ENCODE results near the gene GRIK1.
A peak's percentile ranks its signal among the peaks of the same experiment; 100 is the strongest.

The GRIK1 gene

DNA sequence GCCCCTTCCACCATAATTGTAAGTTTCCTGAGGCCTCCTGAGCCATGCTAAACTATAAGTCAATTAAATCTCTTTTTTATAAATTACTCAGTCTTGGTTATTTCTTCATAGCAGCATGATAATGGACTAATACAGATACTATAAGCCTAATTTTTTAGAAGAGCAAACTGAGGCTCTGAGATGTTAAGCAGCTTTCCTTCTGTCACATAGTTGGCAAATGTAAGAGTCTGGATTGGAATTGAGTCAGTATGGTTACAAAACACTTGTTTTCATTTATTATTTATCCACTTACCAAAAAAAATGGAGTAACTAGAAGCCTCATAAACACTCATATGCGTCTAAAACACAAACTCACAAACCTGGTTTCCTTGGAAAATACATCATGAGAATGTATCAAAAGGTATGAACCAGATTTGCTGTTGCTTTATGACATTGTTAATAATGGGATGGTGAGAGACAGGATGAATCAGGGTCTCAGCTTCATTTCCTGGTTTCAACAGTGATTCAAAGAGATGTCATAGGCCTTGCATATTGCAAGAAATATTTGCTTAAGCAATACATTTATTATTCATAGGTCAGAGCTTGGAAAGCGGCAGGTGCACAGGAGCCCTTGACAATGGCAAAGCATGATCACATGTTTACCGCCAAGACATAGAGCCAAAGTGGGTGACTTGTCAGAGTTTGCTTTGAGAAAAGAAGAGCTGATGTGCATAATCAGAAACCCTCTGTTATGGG is 221.5 kb downstream of the GRIK1 start:
- no peak for DNase-seq (ENCODE audit: low read depth)

DNA sequence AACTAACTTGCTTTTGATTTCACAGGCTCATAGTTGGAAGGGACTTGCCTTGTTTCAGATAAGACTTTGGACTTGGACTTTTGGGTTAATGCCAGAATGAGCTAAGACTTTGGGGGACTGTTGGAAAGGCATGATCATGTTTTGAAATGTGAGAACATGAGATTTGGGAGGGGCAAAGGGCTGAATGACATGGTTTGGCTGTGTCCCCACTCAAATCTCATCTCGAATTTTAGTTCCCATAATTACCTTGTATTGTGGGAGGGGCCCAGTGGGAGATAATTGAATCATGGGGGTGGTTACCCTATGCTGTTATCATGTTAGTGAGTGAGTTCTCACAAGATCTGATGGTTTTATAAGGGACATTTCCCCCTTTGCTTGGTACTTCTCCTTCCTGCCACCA is 222.1 kb downstream of the GRIK1 start:
- no peak for DNase-seq (ENCODE audit: low read depth)

DNA sequence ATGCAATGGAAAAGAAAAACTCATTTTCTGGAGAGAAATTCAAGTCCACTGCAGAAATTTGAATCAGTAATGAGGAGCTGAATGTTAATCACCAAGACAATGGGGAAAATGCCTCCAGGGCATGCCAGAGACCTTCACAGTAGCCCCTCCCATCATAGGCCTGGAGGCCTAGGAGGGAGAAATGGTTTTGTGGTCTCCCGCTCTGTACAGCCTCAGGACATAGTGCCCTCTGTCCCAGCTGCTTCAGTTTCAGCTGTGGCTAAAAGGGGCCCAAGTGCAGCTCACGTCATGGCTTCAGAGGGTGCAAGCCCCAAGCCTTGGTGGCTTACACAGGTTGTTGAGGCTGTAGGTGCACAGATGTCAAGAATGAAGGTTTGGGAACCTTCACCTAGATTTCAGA is 223.0 kb downstream of the GRIK1 start:
- DNase-seq (ENCODE audit: low read depth), result no peak

DNA sequence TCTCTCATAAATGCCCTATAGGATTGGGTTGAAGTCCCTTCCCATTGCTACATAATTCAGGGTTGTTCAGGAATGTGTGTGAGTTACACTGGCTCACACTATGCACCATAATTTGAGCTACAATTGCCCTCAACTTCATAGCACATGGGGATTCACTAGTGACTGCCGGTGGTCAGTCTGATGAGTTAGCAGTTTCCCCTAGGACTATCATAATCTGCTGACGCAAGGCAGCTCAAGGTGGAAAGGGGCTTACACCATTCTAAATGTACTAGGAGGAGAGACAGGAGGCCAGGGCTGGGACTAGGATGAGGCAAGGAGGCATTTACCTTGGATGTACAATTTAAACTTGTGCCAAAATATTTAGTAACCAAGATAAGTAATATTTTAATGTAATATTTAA is 224.7 kb downstream of the GRIK1 start:
- no peak for DNase-seq (ENCODE audit: low read depth)

DNA sequence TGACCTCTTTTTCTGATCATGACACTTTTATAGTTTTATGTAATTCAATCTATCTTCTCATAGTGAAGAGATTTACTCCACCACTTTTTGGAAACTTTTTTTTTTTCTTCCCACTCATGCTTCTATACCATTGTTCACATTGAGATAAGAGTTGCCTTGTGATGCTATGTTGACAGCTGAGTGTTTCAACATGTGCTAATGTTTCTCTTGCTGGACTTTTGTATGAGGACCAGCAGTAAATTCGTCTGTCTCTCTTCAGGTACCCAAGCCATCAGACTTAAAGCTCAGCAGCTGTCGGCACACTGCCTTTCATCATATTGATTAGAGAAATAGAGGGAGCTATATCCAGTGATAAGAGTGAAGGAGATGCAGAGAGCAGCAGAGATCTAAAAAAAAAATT is 227.0 kb downstream of the GRIK1 start:
- DNase-seq (ENCODE audit: low read depth), result no peak

DNA sequence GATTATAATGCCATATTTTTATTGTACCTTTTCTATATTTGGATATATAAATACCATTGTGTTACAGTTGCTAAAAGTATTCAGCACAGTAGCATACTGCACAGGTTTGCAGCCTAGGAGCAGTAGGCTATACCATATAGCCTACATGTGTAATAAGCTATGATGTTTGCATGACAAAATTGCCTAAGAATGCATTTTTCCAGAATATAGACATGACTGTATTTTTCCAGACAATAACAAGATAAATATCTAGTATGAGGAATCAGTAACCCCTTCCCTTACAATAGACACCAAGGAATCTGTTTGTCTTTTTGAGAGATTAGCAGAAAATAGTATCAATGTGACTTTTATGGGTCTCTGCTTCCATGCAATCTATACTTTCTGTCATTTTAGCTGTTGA is 228.6 kb downstream of the GRIK1 start:
- DNase-seq (ENCODE audit: low read depth), result no peak

DNA sequence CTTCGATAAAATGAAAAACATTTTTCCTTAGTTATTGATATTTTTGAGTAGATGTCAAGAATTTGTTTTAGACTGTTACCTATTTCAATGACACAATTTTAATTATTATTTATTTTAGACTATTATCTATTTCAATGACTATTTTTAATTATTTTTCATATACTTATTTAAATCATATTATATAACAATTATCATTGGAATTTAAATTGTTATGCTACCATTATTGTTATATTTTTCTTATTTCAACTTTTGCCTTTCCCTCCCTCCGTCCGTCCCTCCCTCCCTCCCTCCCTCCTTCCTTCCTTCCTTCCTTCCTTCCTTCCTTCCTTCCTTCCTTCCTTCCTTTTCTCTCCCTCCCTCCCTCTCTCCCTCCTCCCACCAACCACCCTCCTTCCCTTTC is 229.3 kb downstream of the GRIK1 start:
- no peak for DNase-seq (ENCODE audit: low read depth)

DNA sequence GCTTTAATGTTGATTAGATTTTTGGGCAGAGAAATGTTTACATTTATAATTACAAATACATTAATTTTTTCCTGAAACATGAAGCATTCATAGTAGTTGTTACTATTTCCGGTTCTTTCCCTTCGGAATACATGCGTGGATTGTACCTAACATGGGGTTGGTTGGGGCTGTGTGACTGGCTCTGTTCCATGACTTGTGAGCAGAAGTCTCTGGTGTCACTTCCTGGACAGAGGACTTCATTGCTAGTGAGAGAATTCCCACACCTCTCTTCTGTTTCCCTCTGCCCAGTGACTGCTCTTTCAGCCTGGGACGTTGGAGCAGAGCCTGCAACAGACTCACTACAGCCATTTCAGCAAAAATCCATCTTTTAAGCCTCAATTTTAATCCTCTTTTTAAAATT is 231.4 kb downstream of the GRIK1 start:
- DNase-seq (ENCODE audit: low read depth), result no peak

DNA sequence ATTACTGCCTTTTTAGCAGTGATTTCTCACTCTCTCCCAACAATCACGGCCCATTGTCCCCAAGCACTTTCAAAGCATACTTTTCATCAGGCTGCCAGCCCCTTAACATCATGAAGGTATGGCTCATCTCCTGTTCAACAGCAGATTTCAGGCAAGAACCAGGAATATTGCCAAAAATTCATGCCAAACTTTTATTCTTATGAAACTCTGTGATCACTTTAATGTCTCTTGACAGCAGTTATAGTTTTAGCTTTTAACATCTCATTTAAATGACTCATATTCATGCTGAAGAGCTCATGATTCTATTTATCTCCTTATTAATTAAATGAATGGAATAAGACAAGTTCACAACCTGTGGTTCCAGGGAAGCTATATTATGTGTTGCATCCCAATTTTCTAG is 235.1 kb downstream of the GRIK1 start:
- DNase-seq (ENCODE audit: low read depth), result no peak

DNA sequence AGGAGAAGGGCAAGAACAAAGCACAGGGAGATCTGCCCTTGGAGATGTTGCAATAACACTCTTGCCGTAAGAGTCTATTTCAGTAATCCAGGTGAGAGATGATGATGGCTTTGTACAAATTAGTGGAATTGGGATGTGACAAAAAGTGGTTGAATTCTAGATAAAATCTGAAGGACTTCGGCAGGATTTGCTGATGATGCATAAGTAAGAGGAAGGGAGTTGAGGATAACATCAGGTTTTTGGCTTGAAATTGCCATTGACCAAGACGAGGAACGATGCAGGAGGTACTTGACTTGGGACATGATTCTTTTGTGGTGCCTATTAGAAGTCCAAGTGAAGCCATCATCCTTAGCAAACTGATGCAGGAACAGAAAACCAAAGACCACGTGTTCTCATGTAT is 238.1 kb downstream of the GRIK1 start:
- DNase-seq (ENCODE audit: low read depth), result no peak

DNA sequence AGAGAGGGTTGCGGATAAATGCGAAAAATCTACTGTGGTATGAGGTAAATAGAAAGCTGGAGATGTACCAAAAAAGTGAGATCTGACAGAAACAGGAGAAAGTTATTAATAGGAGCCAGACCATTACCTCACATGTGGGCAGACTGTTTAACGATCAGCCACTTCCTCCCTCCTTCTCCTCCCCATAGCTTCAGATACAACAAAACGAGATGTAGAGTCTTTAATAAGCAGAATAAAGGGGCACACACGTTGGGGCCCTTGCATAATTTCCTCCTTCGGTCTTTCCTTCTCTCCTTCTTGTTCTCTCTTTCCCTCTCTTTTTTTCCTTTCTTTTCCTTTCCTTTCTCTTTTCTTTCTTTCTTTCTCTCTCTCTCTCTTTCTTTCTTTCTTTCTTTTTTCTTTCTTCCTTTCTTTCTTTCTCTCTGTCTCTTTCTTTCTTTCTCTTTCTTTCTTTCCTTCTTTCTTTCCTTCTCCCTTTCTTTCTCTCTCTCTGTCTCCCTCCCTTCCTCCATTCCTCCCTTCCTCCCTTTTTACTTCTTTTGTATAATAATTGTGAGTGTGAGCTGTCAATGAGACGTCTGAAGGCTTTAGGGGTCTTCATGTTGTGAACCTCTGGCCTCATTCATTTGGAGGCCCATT is 242.1 kb downstream of the GRIK1 start:
- peak; percentile 12 for DNase-seq (ENCODE audit: low read depth)

DNA sequence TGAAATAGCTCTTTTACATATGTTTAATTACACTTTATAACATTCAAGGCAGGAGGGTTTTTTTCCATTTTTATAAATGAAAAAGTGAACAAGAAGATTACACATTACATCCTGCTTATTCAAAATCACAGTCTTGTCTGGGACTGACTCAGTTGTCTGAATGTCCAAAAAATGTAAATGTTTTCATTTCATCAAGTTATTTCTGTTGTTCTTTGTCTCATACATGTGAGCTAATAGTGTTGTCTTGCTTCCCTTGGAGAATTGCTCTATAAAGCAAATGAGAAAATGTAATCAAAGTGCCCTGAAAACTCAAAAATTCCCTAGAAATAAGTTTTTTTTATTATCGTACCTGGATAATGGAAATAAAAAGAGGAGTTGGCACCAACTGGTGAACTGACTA is 242.9 kb downstream of the GRIK1 start:
- DNase-seq (ENCODE audit: low read depth), result no peak

DNA sequence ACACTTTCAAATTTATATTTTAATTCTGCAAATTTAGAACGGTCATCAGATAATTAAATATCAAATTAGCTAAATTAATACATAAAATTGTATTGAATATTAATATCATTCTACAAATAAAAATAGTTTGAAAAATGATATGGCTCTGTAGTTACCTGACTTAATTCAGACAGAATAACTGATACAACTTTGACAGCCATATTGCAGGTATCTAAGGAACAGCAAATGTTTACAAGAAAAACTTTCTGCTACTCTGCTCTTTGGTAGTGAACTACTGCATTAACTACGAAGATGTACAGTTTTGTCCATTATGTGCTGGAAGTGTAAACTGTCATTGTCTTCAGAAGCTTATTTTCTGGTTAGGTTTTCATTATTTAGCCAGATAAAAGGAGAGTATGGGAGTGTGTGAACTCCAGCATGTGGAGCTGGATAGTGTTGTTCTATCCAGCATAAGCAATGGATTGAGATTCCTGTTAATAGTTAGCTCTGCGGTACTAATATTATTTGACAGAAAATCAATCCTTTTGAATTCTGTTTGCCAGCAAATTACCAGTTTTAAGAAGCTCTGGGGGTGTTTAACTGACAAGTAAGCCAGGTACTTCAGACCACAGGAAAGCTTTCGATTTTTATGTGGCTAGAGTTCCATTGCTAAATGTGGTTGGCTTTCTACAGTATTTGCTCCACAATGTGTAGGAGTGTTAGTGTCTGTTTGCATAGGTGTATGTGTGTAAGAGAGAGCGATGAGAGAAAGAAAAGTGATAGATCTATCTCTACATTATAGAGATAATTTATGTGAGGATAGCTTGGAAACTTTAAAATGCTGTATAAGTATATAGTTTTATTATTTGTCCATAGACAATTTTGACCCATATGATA is 247.9 kb downstream of the GRIK1 start:
- no peak for DNase-seq (ENCODE audit: low read depth)

DNA sequence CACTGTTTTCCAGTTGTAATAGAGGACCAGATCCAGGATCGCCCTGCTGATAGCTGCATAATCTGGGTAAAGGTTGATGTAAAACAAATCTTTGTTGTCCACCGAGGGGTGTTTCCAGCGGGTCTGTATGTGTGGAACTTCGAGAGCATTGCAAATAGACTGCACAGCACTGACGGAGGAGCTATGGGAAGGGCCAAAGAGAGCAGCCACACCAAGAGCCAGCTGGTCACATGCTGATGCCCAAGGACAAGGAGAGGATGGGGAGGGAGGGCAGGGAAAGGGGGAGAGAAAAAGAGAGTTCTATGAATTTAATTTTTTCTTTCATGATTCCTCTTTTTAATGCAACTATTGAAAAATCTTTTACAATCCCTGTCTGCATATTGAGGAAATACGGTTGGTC is 250.0 kb downstream of the GRIK1 start:
- no peak for DNase-seq (ENCODE audit: low read depth)

DNA sequence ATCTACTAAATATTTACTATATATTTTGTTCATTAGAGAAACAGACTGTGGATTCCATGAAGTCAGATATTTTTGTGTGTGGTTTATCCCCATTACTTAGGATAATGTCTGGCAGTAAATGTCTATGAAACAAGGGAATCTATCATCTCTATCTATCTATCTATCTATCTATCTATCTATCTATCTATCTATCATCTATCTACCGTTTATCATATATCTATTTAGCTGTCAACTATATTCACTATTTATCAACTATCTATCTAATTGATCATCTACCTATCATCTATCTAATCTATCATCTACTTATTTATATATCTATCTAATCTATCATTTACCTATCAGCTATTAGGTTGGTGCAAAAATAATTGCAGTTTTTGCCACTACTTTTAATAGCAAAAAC is 255.7 kb downstream of the GRIK1 start:
- DNase-seq (ENCODE audit: low read depth), result no peak

DNA sequence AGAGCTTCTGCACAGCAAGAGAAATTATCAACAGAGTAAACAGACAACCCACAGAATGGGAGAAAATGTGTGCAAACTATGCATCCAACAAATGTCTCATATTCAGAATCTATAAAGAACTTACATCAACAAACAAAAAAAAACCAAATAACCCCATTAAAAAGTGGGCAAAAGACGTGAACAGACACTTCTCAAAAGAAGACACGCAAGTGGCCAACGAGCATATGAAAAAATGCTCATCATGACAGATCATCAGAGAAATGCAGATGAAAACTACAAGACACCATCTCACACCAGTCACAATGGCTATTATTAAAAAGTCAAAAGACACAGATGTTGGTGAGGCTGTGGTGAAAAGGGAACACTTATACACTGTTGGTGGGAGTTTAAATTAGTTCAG is 257.0 kb downstream of the GRIK1 start:
- no peak for DNase-seq (ENCODE audit: low read depth)

DNA sequence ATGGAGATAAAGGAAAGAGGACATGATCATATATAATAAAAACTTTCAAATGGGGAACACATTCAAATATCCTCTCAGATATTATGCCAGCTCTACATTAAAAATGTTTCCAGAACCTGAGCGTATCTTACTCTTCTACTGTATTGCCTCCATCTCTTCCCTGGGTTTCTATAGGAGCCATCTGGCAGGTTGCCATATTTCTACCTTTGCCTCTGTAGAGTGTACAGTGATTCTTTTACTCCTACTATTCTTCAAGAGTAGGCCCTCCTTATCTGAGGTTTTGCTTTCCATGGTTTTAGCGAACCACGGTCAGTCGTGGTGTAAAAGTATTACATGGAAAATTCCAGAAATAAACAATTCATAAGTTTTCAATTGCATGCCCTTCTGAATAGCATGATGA is 259.5 kb downstream of the GRIK1 start:
- no peak for DNase-seq (ENCODE audit: low read depth)

DNA sequence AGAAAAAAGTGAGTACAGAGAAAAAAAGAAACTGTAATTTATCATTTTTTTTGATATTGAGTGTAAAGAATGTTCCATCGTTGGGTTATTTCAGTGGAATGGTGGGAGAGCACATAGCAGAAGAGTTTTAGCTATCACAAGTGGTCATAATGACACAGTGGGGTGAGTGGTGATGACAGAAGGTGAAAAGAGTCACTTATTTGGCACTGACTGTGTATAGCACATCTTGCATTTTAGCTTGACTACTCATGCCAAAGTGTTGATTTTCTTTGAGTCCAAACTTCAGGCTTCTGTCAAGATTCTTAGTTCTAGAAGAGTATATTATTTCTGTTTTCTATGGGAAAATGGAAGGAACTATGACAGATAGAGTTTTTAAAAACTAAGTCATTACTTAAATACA is 261.2 kb downstream of the GRIK1 start:
- no peak for DNase-seq (ENCODE audit: low read depth)

DNA sequence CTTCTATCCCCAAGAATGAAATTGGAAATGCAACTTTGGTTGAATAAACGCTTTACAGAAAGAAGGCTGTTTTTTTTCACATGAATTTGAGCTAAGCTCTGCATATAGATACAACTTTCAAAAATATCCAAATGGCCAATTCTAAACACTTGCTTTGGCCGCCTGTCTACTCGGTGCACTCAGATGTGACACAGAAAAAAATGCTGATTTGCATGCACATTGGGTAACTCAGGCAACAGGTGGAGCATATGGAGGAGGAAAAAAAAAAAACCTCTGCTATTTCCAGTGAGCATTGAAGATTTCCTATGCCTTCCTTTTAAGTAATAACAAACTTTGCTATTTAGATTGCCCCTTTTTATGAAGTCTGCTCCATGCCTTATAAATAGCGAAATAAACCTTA is 262.5 kb downstream of the GRIK1 start:
- no peak for DNase-seq (ENCODE audit: low read depth)

DNA sequence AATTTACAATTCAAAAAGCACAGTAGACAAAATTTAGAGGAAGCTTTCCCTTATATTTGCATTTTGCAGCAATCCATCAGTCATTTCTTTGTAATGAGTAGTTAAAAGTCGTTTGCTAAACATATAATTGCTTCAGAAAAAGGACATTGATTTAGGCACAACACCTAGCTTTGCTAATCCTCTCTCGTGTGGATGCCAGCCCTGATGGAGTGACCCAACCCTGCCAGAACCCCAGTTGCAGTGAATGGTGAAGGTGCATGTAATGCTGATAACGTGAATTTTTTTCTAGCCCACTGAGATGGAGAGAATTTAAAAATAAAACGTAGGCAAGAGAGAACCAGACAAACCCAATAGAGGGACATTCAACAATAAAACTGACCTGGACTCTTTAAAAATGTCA is 263.4 kb downstream of the GRIK1 start:
- DNase-seq (ENCODE audit: low read depth), result no peak

DNA sequence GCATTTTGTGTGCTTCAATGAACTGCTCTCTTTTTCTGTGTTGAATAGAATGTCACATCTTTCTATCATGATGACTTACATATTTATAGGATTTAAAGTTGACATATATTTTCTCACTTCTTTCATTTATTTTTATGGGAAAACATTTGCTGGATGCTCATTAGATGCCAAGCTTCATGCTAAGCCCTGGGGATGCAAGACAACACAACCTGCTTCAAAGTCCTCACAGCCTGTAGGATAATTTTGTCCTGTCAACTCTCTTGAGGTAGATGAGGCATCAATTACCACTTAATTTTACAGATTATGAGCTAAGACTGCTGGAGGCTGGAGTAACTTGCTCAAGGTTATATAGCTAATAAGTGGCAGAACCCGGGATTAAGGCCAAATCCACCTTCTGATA is 264.3 kb downstream of the GRIK1 start:
- DNase-seq (ENCODE audit: low read depth), result no peak

DNA sequence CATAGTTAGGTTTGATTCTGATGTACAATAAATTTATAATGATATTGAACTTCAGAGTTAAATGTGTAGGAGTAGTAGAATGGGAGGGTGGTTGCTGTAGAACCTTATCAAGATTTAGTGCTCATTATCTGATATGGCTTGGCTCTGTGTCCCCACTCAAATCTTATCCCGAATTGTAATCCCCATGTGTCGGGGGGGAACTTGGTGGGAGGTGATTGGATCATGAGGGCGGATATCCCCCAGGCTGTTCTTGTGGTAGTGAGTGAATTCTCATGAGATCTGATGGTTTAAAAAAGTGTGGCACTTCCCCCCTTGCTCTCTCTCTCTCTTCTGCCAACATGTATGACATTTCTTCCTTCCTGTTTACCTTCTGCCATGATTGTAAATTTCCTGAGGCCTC is 265.5 kb downstream of the GRIK1 start:
- no peak for DNase-seq (ENCODE audit: low read depth)

DNA sequence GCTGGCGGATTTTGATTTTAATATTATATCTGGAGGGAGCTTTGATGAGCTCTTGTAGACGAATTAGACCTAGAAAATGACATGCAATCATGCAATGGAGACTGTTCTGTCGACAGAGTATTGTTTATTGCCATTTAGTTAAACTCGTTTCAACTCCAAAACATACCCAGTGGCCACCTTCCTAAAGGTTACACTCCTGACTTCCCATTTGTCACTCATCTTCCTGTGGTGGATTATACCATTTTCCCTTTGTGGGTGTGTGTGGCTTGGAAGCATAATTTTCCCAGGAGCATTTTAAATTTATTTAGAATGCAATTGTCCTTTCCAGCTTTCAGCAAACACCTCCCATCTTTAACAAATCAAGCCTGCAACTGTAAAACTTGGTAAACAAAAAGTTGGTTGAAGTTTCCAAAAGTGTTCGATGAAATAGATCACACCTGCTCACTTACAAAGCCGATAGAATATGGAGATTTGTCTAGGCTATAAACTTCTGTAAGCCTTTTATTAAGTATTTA is 266.6 kb downstream of the GRIK1 start:
- no peak for DNase-seq (ENCODE audit: low read depth)

Measured in CMK (cell line).